GM23248 (cell line): ENCODE measurements around the gene CAMTA1.

Experiments
- EZH2 ChIP-seq: fragments of 200-600 bp; sonication (generic); IDR thresholded peaks from 2 replicates; pipeline ENCODE4 v1.6.1; 2018; ENCODE audit warnings: antibody characterized with exemption, mild to moderate bottlenecking; ENCODE audit not compliant: insufficient read depth, poor library complexity, severe bottlenecking
- EZH2phosphoT487 ChIP-seq: fragments of 200-600 bp; sonication (generic); IDR thresholded peaks from 2 replicates; pipeline ENCODE4 v1.6.1; 2018; ENCODE audit warnings: antibody characterized with exemption, moderate library complexity, mild to moderate bottlenecking, low read depth; ENCODE audit not compliant: insufficient read depth

- TF ChIP-seq EZH2, result no peak
- no peak for TF ChIP-seq EZH2phosphoT487
Measured at GRCh38 chr1:7019510-7019909, 234.3 kb downstream of the CAMTA1 start.
